NCI-H1417 treated with DMSO at 0.1 percent for 48 hours (cell line): ENCODE results near the gene COMMD9.

Source experiments
- DNase-seq: peaks from one replicate; lab custom pipeline; 2025; lab: John Stamatoyannopoulos, UW

Gene COMMD9

DNA sequence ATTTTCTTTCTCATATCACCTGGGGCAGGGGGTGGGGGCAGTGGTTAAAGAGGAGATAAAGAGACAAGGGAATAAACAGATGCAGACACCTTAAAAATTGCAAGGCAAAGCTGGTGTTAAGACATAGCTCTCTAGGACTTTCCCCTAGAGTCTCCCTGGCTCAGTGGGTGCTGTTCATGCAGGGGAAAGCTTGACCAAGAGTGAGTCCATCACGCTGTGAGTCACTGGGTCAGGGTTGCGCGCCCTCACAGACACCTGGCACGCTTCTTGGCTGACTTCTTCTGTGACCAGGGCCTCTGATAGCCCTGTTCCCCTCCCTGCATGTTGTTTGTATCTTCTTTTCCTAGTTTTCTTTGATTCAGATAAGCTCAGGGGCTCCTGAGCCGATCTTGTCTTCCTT, 31.9 kb downstream of the COMMD9 start:
- no peak for DNase-seq

DNA sequence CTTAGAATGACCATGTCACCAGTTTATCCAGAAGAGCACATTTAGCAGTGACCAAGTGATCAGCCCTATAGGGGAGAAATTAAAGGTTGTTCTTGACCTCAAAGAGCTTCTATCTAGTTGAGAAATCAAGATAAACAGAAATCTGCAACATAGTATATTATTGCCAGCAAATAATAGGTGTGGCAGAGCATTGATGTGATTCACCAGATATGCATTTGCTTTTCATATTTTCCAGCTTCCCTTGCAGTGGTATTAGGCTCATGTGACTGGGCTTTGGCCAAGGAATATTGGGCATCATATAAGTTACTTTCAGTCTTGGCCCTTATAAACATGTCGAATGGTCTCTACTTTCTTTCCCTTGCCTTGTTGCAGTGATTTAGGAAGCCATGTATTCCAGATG, 34.5 kb downstream of the COMMD9 start:
- DNase-seq, result no peak

DNA sequence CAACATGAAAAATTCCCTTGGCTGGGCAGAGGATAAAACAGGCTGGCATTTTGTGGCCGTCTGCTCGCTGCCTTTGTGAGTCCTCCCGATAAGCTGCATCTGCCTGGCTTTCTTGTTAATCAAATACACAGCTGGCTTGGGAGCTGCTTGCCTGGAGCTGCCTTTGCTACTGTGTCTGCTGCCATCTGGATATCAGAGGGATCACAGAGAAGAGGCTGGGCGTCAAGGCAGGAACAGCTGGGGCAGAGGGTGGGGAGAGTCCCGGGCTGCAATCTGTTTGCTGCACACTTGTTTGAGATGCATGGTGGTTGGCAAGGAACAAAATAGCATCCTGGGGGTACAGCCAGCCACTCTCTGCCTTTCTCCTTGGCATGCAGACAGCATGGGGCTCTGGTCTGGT, 36.0 kb downstream of the COMMD9 start:
- no peak for DNase-seq

DNA sequence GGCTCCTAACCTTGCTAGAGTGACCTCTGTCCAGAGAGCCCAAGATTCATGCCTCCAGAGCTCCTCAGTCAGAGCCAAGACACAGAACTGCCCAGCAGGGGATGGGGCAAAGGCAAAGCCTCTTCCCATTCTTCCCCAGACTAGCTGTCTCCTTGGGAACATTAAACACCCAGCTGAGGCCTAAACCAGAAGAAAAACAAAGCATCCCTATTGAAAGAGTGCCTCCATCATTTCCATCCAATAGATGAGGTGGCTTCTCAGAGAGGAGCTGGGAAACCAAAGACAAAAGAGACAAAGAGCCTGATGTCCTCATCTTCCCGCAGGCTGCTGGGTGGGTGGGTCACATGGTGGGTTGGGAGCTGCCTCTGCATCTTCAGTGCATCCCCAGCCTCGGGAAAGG, 37.4 kb downstream of the COMMD9 start:
- DNase-seq, result no peak

DNA sequence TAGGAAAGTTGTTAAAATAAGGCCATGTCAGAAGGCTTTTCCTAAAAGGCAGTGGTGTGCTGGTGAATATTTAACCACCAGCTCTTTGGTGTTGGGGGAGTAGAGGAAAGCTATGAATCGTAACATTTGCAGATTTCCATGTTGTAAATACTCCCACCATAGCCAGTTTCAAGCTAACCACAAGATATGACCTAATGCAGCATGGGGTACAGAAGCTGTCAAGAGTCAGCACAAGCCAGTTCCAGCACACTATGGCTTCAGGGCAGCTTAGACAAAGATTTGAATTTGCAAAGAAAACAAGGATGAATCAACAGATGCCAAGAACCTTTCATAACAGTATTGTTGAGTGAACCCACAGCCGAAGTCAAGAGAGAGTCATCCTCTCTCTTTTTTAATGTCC, 40.0 kb downstream of the COMMD9 start:
- DNase-seq, result no peak

DNA sequence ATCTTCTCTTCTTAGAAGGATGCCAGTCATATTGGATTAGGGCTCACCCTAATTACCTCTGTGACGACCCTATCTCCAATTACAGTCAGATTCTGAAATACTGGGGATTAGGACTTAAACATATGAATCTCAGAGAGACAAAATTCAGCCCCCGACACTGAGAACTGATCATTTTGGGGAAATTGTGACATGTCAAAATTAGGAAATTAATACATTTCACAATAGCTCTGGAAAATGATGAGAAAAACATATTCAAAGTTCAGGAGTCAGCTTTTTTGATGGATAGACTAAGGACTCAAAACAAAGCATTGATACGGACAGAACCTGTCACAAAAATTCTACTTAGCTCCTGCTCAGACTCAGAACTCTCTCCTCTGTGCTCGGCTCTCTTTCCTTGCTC, 40.8 kb downstream of the COMMD9 start:
- no peak for DNase-seq

DNA sequence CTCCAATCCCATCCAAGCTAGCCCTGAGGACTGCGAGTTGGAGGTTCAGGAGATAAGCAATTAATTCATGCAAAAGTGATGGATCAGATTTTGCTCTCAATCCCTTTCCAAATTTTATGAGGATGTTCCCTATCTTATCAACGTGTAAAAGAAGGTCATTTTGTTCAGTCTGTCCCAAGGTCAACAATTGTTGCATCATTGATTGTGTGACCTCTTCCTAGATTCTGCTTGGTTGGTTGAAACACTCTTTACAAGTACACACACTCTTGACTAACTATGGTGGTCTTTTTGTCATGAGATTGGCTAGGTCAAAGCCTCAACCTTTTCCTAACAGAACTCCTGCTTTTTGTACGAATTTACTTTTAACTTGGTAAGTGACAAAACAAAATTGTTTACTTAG, 41.7 kb downstream of the COMMD9 start:
- no peak for DNase-seq

DNA sequence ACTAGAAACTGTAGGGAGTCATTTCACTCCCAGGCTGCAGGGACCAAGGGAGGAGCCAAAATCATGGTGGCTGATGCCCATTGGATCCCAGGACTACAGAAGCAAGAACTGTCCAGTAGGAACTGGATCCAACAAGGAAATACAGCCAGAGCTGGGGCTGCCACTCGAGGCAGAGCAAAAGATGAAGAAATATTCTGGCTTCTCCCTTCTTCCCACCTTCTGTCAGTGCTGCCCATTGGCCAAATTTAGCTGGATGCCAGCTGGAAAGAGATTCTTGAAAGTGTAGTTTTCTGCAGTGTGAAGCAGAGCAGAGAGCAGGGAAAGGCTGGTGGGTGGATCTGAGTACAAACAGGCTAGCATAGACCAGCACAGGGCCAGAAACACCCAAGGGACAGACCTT, 45.6 kb downstream of the COMMD9 start:
- no peak for DNase-seq

DNA sequence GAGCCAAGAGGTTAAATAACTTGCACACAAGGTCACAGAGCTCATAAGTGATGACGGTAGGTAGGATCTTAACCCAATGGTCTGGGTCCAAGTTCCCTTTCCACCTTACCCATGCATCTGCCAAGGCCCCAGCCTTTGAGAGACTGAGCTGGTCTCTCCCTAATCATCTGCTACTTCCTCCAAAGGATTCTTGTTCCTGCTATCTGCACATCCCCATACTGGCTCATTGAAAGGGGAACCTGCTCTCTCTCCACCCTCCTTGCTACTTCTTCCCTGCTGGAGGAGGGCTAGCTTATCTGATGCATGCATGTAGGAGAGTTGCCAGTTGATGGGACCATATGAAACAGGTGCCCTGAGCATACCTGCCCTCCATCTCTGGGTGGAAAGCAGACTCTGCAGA, 47.7 kb downstream of the COMMD9 start:
- no peak for DNase-seq

DNA sequence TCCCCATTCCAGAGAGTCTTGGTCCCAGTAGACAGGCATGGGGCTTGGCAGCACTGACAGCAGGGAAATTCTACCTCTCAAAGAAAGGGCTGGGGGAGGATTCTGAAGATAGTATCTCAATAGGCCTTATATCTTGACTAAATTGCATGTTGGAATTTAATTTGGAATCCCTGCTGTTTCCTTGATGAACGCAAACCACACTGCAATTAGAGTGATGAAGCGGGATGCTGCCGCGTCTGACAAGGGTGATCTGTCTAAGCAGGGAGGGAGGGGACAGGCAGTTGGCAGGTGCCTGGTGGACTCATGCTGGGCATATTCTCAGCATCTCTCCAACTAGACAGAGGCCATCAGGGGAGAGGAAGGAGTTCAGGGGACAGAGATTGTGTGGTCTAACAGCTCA, 48.4 kb downstream of the COMMD9 start:
- no peak for DNase-seq

DNA sequence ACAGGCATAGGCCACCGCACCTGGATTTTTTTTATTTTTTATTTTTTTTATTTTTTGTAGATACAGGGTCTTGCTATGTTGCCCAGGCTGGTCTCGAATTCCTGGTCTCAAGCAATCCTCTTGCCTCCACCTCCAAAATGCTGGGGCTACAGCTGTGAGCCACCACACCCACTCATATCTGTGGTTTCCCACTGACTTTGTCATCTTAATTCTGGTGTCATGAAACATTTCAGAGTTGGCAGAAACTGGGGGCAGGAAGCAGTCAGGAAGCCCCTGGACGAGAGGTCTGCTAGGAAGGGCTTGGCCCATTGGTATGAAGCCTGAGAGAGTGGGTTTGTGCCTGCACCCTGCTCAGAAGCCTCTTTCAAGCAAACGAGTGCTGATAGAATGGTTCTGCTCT, 49.1 kb downstream of the COMMD9 start:
- no peak for DNase-seq

DNA sequence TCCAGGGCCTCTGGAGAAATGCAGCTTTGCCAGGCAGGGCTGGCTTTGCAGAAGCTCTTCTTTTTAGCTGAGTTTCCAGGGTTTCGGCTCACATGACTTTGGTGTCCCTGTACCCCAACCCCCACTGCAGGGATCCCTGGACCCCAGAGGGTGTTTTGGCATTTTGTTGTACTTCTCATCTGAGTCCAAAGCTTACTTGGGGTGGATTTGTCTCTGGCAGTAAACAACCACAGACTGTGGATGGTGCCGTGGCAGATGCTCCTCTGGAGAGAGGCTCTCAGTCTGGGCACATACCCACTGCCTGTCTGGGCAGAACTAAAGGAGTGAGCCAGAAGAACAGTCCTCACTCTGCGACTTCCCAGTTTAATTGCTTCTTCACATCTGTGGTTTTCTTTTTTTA, 49.6 kb downstream of the COMMD9 start:
- DNase-seq, result no peak

DNA sequence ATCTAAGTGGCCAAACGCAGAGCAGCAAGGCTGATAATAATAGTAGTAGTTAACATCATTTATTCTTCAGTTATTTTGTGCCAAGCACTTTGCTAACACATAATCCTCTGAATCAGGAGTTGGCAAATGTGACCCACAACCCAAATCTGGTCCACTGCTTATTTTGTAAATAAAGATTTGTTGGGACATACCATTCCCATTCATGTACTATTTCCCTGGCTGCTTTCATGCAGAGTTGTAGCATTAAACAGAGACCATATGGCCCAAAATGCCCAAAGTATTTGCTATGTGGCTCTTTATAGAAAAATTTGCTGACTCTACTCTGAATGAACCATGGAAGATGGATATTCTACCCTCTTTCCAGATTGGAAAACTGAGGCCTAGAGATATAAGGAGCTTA, 50.3 kb downstream of the COMMD9 start:
- no peak for DNase-seq

DNA sequence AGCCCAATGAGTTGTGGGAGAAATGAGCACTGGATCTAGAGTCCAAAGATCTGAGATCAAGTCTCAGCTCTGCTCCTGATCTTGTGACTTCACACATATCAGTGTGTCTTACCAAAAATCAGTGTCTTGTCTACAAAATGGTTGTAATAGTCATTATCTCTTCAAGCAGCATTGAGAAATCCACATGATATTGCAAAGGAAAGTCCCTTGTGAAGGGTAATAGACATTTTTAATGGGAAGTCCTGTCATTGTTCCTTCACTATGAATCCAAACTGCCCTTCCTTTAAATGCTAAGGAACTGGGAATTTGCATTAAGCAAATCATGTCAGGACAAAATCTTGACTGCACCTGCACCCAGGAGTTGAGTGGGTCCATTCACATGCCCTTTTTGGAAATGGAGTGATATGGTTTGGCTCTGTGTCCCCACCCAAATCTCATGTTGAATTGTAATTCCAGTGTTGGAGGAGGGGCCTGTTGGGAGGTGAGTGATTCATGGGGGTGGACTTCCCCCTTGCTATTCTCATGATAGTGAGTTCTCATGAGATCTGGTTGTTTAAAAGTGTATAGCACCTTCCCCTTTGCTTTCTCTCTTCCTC, 51.1 kb downstream of the COMMD9 start:
- no peak for DNase-seq

DNA sequence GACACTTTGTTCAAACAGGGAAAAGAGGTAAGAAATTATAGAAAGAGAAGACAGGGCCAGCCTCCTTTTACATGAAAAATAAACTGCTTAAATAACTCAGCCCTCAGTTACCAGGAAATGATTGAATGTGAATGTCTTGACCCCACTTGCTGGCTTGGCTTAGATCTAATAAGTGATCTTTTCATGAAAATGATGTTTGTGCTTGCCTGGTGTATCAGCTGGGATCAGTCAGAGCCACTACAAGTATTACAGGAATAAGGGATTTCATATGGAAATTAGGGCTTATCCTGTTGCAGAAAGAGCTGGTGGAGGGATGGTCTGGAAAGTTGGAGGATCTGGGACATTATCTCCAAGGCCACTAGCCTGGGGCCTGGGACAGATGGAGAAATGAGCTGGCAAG, 51.8 kb downstream of the COMMD9 start:
- DNase-seq, result no peak

DNA sequence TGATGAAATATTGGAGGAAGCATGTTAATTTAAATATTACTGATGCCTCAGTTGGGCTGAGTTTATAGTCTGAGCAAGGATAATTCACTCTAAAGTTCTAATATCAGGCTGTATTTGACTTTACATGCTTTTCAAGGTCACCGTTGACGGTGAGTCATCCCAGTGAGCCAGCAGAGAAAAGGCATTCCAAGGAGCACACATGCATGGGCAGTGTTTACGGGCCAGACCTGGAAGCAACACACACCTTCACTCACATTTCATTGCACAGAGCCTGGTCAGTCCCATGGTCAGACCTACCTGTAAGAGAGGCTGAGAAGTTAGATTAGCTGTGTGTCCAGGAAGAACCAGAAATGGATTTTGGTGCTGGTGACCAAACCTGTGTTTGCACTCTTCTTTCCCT, 53.5 kb downstream of the COMMD9 start:
- DNase-seq, result no peak

DNA sequence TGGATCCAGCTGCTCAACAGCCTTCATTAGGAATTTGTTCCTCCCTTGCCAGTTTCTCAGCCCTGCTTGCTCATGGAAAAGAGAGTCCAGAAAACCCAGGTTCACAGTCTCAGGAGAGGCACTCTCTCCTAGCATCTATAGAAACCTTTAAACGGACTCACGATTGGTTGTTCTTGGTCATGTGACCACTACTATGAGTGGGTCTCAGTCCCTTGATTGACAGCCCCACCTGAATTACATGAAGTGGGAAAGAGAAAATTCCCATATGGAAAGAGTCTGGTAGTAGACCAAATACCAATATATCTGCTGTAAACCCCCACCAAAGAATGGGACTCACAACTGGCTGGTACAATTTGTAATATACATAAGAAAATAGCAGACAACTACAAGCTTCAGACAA, 54.4 kb downstream of the COMMD9 start:
- DNase-seq, result no peak

DNA sequence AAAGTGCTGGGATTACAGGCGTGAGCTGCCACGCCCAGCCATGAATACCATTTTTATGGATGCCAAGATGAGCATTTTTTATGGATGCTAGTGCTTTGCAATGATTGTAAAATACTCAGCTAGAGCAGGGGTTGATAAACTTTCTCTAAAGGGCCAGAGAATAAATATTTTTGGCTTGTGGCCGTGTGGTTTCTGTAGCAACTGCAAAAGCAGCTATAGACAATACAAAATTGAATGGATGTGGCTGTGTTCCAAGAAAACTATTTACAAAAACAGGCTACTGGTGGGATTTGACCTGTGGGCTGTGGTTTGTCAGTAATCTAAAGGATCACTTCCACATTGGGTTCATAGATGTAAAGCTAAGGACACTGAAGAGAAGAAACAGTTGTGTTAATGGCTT, 56.0 kb downstream of the COMMD9 start:
- DNase-seq, result no peak

DNA sequence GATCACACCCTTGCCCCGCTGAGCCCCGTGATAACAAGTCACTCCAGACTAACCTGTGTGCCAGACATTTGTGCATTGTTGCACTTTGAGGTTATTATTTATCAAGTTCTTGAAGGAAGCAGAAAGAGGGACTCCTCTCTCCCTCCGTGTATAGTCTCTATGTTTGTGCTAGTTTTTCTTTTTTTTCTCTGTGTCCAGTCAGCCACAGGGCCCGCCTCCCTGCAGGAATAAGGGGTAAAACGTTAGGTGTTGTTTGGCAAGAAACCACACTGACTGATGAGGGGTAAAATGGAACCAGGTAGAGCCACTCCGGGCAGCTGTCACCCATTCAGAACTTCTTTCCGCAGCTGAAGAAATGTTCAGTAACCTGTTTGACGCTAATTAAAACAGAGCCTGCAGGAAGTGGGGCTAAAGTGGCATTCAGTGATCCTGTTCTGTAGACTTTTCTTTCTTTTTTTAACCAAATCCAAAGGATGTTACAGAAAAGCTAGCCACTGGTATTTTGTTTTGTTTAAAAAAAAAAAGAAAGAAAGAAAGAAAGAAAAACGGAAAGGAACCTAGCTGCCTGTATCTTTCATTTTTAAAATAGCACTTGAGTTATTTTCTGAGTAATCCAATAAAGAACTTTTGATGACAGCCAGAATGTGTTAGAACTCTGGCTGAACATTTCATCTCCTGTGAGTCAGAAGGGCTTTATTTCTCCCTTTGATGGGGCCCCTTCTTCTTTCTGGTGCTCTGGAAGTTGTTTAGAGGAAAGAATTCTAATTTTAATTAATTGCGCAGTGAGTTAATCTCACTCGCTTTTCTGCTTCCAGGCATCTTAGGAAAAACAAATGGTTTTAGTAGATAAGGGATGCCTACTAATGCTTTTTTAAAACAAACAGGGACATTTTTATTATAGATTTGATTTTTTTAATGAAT, 58.2 kb downstream of the COMMD9 start:
- no peak for DNase-seq

DNA sequence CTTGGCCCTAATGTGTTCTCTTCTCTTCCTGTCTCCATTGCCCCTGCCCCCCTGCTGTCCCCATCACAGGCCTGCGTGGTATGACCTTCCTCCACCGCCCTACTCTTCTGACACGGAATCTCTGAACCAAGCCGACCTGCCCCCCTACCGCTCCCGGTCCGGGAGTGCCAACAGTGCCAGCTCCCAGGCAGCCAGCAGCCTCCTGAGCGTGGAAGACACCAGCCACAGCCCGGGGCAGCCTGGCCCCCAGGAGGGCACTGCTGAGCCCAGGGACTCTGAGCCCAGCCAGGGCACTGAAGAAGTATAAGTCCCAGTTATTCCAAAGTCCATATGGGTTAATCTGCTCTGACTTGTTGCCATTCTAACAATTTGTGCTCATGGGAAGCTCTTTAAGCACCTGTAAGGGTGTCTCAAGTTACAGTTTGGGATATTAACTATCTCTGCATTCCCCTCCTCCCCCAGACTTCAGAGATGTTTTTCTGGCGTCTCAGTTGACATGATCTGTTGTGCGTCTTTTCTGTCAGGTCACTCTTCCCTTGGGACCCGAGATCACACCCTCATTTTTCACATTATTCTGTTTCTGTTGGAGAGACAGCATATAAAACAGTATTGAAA, 60.0 kb downstream of the COMMD9 start:
- DNase-seq, result no peak

DNA sequence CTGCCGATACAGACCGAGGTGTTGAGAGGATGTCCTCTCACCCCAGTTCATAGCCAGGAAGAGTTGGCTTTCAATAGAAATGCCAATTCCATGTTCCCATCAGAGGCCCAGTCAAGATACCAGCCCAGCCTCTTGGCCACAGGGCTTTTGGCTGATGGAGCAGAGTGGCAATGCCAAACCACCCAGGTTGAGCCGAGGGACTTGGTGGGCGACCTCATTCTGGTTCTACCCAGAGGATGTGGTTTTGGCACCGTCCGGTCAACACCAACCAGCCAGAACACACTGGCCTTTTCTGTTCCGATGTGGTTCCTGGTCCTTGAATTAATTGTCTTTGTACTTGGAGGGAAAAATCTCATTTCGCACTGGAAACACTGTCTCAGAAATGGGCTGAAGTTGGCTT, 60.5 kb downstream of the COMMD9 start:
- DNase-seq, result no peak

DNA sequence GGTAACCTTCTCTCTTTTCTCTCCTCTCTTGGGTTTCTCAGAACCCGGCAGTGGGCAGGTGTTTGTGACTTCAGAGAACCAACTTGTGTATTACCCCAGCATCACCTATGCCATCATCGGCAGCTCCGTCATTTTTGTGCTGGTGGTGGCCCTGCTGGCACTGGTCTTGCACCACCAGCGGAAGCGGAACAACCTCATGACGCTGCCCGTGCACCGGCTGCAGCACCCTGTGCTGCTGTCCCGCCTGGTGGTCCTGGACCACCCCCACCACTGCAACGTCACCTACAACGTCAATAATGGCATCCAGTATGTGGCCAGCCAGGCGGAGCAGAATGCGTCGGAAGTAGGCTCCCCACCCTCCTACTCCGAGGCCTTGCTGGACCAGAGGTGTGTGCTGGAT, 62.2 kb downstream of the COMMD9 start:
- no peak for DNase-seq

DNA sequence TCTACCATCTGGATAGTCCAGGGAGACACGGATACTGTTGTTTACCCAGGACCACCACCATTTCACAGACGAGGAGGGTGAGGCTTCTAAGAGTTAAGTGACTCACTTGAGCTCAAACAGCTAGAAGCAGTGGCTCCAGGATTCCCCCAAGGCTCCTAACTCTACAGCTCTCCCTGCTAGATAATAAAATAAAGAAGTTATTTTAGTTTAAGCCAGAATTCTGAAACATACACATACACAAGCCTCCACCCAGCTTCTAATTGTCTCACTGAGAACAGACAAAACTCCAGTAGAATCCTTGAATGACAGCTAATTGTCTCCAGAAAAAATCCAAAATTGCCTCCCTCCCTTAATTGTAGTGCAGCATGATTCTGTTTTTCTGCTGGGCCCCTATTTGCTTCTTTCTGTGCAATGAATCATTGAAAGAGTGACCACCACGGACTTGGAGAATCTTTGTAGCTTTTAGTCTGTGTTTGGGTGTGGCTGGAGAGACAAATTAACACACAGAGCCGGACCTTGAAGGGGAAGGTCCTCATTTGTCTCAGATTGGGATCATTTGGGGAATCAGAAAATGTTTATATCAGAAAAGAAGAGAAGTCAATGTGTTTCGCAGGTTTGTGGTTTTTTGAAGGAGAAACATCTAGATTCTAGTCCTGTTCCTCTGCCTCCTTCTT, 64.9 kb downstream of the COMMD9 start:
- no peak for DNase-seq
